CD4-positive, alpha-beta T cell treated with Interleukin-12 subunit alpha and Interleukin-12 subunit beta, for 1 hour (primary cell): Measurements from ENCODE around the gene ATP8B2.
A peak's percentile ranks its signal among the peaks of the same experiment; 100 is the strongest.
"Not testable (repeated sequence)": the region's sequence is repeated elsewhere in the genome, so short reads cannot be mapped to it uniquely, and the experiment has no call there.

Source experiments
- DNase-seq: peaks from one replicate; pipeline ENCODE4 v3.0.0-alpha.2; 2020

The ATP8B2 gene

DNA sequence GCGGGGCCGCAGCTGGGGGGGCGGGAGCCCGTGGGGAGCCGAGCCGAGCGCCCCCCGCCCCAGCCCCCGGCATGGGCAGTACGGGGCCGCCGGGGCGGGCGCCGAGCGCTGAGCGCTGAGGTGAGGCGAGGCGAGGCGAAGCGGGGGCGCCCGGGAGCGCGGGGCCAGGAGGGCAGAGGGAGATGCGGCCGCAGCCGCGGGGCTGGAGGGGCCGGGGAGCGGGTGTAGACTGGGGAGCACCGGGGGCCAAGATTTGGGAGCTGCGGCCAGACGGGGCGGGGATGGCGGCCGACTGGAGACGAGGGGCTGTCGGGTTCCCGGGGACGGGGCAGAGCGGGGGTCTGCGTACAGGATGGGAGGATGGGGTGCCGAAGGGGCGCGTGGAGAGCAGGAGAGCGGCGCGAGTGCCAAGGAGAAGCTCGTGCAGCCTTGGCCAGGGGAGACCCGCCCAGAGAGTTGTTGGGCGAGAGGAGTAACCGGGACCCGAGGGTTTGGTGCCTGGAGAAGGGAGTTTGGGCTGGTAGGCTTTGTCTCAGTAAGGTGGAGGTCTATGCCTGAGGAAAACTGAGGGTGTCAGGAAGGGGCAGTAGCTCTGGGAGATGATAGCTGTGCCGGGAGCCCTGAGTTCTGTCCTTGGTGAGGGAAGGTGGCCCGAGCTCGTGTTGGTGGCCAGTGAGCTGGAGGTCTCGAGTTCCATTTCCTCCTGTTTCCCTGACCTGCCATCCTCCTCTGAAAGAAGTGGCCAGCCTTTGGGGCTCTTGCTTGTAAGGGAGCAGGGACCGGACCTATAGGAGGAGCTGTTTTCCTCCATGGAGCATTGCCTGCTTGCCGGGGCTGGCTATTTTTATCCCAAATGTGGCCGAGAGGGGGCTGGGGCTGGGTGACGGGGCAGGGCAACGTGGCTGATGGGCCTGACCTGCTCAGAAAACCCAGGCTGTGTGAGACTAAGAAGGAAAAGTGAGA lies 539 bp downstream of the ATP8B2 start:
- DNase-seq: peak; percentile 56

DNA sequence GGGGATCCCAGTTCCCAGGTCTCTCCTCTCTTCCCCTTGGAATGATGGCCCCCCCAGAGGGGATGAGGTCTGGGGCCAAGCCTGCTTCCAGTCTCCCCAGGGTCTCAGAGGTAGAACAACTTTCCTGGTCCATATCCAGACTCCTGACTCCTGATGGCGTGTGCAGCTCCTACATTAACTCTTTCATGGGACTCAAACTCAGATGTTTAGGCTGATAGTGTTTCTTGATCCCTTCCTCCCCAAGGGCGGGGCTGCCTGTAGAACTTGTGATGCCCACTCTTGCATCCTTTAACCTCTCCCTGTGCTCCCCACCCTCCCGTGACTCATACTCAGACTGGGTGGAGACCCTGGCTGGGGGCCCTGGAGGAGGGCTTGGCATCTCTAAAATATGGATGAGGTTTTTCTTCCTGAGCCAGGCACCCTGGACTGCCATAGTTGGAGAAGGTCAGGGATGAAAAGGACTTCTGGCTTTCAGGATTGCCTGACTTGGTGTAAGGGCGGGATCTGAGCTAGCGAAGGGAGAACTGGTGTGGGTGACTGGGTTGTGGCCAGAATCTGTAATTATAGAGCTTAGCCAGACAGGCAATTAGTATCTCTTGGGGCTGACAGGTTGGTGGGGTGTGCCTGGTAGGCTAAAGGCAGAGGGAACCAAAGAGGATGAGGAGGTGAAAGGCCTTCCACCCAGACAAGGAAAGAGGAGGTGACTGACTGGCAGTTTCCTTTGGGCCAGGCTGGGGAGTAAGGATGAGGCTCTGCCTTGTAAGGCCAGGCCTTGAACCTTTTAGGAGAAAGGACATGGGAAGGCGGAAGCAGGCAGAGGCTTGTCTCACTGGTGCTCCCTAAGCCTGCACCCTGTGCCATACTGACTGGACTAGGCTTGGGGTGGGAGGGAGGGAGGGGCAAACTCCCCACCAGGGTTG lies 1.5 kb downstream of the ATP8B2 start:
- DNase-seq: peak; percentile 23

GRCh38 chr1:154327466-154328317 lies 2.4 kb downstream of the ATP8B2 start:
- DNase-seq: peak; percentile 66

DNA sequence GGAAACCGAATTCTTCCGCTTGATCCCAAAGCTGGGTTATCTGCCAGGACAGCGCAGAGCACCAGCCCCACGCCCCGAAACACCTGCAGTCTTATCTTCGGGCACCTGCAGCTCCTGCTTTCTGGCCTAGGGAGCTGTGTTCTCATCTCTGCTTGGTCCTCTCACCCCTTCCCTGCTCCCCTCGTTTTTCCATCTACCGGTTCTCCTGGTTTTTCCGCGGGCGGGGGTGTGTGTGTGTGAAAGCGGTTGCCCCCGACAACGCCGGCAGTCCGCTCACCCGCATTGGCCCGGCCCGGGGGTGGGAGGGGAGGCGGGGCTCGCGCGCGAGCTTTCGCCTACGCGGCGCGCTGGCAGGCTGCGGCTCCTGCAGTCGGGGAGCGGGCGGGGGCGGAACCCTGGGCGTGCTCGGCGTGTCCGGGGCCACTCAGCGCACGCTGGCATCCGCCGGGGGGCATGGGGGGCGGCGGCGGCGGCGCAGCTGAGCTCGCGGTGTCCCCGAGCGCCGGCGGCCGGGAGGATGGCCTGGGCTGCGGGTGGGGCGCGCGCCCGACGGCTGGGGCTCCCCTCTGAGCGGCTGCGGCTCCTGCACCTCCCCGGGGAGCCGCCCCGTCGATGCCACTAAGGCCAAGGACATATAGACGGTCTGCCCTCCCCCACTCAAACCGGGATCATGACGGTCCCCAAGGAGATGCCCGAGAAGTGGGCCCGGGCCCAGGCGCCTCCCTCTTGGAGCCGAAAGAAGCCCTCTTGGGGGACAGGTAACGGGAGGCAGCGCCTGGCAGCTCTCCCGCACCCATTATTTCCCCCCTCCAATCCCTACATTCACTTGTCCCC lies 3.2 kb downstream of the ATP8B2 start:
- peak; percentile 91 for DNase-seq

DNA sequence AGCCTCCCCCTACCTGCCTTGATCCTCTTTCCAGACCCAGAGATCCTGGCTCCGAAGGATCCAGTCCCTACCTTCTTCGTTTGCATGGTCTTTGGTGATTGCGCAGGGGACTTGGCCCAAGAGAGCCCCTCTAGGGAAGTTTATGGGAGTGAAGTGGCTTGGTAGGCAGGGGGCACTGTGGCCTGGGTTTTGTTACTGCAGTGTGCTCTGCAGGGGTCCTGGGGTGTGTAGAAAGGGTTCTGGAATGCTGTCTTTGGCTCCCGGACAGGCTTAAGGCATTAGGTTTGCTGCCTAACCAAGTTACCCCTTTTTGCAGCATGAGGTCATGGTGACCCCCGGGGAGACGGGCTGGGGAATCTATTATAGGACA lies 3.8 kb downstream of the ATP8B2 start:
- DNase-seq: no peak

DNA sequence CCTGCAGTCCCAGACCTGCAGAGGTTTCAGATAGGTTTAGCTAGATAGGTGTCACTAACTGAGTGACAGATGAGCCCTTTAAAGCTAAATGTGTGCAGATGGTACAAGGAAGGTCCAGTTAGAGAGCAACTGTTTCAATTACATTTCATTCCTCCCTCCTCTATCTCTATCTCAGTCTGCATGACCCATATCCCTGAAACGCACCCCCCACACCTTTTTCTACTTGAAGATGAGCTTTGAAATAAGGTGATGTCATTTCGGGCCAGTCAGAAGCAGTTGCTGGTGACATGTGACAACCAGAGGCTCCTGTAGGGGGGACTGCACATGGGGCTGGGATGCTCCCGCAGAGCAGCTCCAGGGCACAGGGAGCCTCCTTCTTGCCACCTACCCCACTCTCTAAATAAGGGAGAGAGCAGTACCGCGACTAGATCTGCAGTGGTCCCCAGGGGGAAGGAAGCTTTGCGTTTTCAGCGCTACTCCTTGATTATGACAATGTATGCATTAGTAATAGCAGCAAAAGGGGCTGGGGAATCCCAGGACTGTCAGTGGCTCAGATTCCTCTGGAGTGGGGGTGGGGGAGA lies 4.3 kb downstream of the ATP8B2 start:
- peak; percentile 53 for DNase-seq

DNA sequence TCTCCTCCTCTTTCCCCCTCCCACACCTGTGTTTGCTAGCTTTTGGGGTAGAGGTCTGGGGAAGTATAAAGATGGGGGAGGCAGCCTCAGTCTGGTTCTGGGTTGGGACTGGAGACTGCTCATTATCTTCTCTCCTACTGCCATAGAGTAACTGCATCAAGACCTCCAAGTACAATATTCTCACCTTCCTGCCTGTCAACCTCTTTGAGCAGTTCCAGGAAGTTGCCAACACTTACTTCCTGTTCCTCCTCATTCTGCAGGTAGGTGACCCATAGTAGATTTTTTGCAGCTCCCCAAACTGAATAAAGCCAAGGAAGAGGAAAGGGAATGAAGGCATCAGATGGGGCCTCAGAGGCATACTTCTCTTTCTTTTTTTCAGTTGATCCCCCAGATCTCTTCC lies 5.3 kb downstream of the ATP8B2 start:
- peak; percentile 13 for DNase-seq

DNA sequence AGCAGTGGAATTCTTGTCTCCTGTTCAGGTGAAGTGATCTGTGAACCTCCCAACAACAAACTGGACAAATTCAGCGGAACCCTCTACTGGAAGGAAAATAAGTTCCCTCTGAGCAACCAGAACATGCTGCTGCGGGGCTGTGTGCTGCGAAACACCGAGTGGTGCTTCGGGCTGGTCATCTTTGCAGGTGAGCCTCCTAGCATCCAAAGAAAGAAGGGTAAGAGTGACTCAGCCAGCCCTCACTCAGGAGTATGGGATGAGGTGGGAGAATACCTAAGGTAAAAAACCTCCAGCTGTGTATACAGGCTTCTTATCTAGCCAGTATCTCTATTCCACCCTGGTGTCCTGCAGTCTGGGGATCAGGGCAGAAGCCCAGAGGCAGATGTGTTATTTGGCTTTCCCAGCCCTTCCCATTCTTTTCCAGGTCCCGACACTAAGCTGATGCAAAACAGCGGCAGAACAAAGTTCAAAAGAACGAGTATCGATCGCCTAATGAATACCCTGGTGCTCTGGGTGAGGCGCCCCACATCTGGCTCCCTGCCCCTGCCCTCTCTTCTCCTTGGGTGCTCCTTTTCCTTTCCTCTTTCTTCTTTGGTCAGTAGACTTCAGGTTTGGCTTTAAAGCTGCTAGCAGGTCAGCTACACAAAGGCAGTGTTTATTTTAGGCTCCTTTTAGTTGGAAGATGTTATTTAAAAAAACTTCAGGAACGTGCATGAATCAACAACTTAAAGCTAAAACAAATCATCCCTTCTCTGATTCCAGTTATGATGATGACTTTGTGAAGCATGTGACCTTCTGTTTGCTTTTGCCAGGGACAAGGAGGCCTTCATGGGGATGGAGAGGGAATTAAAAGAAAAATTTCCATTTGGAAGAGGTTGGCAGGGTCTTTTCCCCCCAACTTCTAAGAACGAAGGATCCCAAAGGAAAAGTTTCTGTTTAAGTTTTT lies 9.0 kb downstream of the ATP8B2 start:
- no peak for DNase-seq

GRCh38 chr1:154335025-154335714 lies 9.8 kb downstream of the ATP8B2 start:
- DNase-seq: peak; percentile 91

DNA sequence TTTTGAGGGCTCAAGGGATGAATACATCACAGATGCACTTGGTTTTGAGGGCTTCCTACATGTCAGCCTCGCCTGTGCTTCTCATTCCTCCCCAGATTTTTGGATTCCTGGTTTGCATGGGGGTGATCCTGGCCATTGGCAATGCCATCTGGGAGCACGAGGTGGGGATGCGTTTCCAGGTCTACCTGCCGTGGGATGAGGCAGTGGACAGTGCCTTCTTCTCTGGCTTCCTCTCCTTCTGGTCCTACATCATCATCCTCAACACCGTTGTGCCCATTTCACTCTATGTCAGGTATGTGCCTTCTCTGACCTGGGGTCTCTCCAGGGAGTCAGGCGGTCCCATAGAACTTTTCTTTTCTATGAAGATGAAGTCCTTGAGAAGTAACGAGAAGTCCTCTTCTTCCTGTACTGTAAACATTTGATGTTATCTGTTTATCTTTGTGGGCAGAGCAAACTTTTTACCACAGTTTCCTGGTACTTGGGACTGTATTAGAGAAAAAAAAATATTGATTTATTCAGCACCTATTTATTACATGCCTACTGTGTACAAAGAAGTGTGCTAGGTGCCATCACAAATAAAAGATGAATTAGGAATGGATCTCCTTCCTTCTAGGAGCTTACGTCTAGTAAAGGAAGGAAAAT lies 12.0 kb downstream of the ATP8B2 start:
- peak; percentile 54 for DNase-seq

DNA sequence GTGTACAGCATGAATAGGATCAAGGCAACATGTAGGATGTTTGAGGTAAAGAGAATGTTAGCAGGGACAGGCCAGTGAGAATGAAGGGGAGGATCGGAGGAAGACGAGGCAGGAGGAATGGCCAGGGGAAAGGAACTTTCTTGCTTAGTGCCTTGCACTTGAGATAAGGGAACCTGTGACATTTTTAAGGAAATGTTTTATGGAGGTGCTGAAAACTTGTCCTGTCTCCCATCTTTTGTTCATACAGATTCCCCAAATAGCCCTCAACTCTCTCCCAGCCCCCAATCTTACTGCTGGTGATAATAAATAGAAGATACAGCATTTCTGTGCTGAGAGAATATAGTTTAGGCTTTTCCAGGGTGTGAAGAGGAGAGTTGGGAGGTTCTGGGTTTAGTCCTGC lies 13.6 kb downstream of the ATP8B2 start:
- no peak for DNase-seq

DNA sequence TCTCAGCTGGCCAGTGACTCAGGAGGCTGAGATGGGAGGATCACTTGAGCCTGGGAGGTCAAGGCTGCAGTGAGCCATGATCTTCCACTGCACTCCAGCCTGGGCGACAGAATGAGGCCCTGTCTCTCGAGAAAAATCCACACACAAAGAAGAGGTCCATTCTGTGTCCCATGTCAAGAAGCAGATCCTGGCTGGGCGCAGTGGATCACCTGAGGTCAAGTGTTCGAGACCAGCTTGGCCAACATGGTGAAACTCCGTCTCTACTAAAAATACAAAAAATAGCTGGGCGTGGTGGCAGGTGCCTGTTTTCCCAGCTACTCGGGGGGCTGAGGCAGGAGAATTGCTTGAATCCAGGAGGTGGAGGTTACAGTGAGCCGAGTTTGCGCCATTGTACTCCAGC lies 16.0 kb downstream of the ATP8B2 start:
- not testable (repeated sequence) for DNase-seq

GRCh38 chr1:154342132-154342531 lies 16.8 kb downstream of the ATP8B2 start:
- no peak for DNase-seq

GRCh38 chr1:154342836-154343472 lies 17.6 kb downstream of the ATP8B2 start:
- DNase-seq: peak; percentile 82

- DNase-seq: peak; percentile 83
Measured at GRCh38 chr1:154344977-154345837, 19.9 kb downstream of the ATP8B2 start.

GRCh38 chr1:154346276-154346917 lies 21.1 kb downstream of the ATP8B2 start:
- DNase-seq: no peak

DNA sequence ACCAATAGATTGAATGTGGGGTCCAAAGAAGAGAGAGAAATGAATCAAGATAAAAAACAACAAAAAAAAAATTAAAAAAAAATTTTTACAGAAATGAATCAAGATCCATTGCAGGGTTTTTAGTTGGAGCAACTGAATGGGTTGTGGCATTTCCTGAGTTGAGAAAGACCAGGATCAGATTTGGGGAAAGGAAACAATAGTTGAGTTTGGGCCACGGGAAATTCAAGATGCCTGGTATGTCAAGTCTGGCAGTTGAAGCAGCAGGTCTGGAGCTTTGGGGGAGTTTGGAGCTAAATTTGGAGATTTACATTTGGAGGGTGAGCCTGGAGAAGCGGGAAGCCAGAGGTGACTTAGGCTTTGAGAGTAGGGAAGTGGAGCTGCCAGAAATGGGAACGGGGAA lies 22.6 kb downstream of the ATP8B2 start:
- DNase-seq: no peak
